ENCODE measurements around the gene BACH2.
"Not testable (repeated sequence)": the region's sequence is repeated elsewhere in the genome, so short reads cannot be mapped to it uniquely, and the experiment has no call there.

Gene BACH2

GRCh38 chr6:90209527-90209926, 87.1 kb downstream of the BACH2 start:
- TF ChIP-seq, protein P1, sequence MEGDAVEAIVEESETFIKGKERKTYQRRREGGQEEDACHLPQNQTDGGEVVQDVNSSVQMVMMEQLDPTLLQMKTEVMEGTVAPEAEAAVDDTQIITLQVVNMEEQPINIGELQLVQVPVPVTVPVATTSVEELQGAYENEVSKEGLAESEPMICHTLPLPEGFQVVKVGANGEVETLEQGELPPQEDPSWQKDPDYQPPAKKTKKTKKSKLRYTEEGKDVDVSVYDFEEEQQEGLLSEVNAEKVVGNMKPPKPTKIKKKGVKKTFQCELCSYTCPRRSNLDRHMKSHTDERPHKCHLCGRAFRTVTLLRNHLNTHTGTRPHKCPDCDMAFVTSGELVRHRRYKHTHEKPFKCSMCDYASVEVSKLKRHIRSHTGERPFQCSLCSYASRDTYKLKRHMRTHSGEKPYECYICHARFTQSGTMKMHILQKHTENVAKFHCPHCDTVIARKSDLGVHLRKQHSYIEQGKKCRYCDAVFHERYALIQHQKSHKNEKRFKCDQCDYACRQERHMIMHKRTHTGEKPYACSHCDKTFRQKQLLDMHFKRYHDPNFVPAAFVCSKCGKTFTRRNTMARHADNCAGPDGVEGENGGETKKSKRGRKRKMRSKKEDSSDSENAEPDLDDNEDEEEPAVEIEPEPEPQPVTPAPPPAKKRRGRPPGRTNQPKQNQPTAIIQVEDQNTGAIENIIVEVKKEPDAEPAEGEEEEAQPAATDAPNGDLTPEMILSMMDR (IDR thresholded peaks at IDR 0.05; ENCODE audit: insufficient read depth, low read depth, low read length, missing control alignments): no peak
- H3K4me3 ChIP-seq (ENCODE audit: low read length): no peak overlapping the region
- no peak for DNase-seq (ENCODE audit: low read depth)

DNA sequence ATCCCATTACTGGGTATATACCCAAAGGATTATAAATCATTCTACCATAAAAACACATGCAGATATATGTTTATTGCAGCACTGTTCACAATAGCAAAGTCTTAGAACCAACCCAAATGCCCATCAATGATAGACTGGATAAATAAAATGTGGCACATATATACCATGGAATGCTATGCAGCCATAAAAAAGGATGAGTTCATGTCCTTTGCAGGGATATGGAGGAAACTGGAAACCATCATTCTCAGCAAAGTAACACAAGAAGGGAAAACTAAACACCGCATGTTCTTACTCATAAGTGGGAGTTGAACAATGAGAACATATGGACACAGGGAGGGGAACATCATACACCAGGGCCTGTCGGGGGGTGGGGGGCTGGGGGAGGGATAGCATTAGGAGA, 88.0 kb downstream of the BACH2 start:
- H3K4me3 ChIP-seq (ENCODE audit: low read length); DNase-seq (ENCODE audit: low read depth): not testable (repeated sequence)

DNA sequence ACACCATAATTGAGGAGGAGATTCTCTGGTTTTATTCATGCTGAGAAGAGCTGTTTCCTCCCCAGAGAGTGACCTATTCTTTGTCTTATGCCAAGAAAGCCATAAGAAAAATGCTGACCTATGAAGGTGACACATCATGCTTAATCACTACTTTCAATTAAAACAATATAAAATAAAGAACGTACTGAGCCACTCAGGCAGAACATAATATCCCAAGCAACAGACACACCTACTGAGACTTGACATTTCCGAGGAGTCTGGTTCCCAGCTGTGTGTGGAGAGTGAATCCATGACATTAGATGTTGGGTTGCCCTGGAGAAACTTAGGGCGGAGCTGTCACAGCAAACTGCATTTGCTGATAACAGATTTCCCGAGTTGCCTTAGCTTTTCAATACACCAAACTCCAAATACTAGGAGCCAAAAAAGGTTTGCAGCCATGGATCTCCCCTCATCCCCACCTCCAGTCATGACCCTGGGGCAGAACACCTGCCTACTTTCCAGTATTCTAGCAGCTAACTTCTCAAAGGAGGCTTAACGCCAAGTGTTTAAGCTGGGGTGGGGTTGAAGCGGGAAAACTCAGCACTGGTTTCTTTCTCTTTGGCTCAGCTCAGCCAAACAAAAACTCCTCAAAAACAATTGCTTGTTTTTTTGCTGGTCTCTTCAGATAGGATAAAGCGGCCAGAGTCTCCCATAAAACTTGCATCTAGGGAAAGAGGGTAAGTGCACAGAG, 92.2 kb downstream of the BACH2 start:
- H3K4me3 ChIP-seq (ENCODE audit: low read length): no peak overlapping the region
- peak; percentile 55 for DNase-seq (ENCODE audit: low read depth)
- TF ChIP-seq, protein P1 (IDR thresholded peaks at IDR 0.05; ENCODE audit: insufficient read depth, low read depth, low read length, missing control alignments): no peak

GRCh38 chr6:90203672-90204071, 93.0 kb downstream of the BACH2 start:
- TF ChIP-seq, protein P1 (IDR thresholded peaks at IDR 0.05; ENCODE audit: insufficient read depth, low read depth, low read length, missing control alignments): no peak
- no peak for DNase-seq (ENCODE audit: low read depth)

GRCh38 chr6:90202156-90202555, 94.5 kb downstream of the BACH2 start:
- no peak overlapping the region for H3K4me3 ChIP-seq (ENCODE audit: low read length)
- TF ChIP-seq, protein P1 (IDR thresholded peaks at IDR 0.05; ENCODE audit: insufficient read depth, low read depth, low read length, missing control alignments): no peak
- DNase-seq (ENCODE audit: low read depth): no peak

More at GRCh38 chr6:90203672-90204071, 93.0 kb downstream of the BACH2 start:
- H3K4me3 ChIP-seq (ENCODE audit: low read length): no peak overlapping the region

DNA sequence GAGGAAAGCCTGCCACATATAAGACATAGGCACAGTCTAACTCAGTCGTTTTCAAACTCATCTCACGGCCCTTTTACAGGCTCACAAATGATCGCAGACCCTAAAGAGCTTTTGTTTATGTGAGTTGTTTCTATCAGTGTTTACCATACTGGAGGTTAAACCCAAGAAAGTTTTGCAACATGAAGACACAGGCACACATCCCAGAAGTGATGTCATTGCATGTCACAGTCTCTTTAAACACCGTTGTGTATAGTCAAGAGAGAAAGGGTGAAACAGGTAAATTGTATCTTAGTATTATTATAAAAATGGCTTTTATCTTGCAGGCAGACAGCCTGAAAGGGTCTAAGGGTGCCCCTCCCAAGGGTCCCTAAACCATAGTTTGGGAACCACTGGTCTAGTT, 96.7 kb downstream of the BACH2 start:
- DNase-seq (ENCODE audit: low read depth): peak; percentile 17
- H3K4me3 ChIP-seq (ENCODE audit: low read length): no peak overlapping the region
- TF ChIP-seq, protein P1 (IDR thresholded peaks at IDR 0.05; ENCODE audit: insufficient read depth, low read depth, low read length, missing control alignments): no peak

- H3K4me3 ChIP-seq (ENCODE audit: low read length): no peak overlapping the region
- no peak for DNase-seq (ENCODE audit: low read depth)
- TF ChIP-seq, protein P1 (IDR thresholded peaks at IDR 0.05; ENCODE audit: insufficient read depth, low read depth, low read length, missing control alignments): no peak
Observed at GRCh38 chr6:90198758-90199425, 97.8 kb downstream of the BACH2 start.
